NCI-H446 treated with DMSO at 0.1 percent for 48 hours (cell line): Measurements from ENCODE around the gene HYCC2.
"Not testable (repeated sequence)": the region's sequence is repeated elsewhere in the genome, so short reads cannot be mapped to it uniquely, and the experiment has no call there.

Experiments used
- DNase-seq: peaks from one replicate; lab custom pipeline; 2025; lab: John Stamatoyannopoulos, UW

HYCC2 gene

GRCh38 chr2:201071479-201072200 lies at the start of gene HYCC2, which contains the start of gene NDUFB3:
Gene HYCC2, minus strand, starts transcription at chr2:201071671. Its CDS starts 47,662 bp downstream, at chr2:201024009.
Gene NDUFB3, plus strand, starts transcription at chr2:201072001. Its CDS starts 6,882 bp downstream, at chr2:201078883.
- peak; percentile 77 for DNase-seq

- no peak for DNase-seq
Observed at GRCh38 chr2:201118961-201119854, 47.7 kb upstream of the HYCC2 start.

- DNase-seq = peak; percentile 74
Observed at GRCh38 chr2:201118121-201118960, 46.9 kb upstream of the HYCC2 start.

- DNase-seq = not testable (repeated sequence)
Observed at GRCh38 chr2:201117735-201118094, 46.2 kb upstream of the HYCC2 start.

- peak; percentile 45 for DNase-seq
Observed at GRCh38 chr2:201116959-201117734, 45.7 kb upstream of the HYCC2 start.

GRCh38 chr2:201116115-201116958 lies 44.9 kb upstream of the HYCC2 start, which contains the start of gene CFLAR:
Gene CFLAR, plus strand, starts transcription at chr2:201116164. Its CDS starts 13,702 bp downstream, at chr2:201129866.
- DNase-seq = no peak

- no peak for DNase-seq
Observed at GRCh38 chr2:201114846-201115245, 43.4 kb upstream of the HYCC2 start.

GRCh38 chr2:201114350-201114749 lies 42.9 kb upstream of the HYCC2 start:
- DNase-seq = no peak

- no peak for DNase-seq
Observed at GRCh38 chr2:201111096-201111495, 39.6 kb upstream of the HYCC2 start.

- no peak for DNase-seq
Observed at GRCh38 chr2:201110615-201111014, 39.1 kb upstream of the HYCC2 start.

- no peak for DNase-seq
Observed at GRCh38 chr2:201109186-201109585, 37.7 kb upstream of the HYCC2 start.

- DNase-seq = no peak
Observed at GRCh38 chr2:201108341-201108740, 36.9 kb upstream of the HYCC2 start.

- no peak for DNase-seq
Observed at GRCh38 chr2:201107624-201108023, 36.2 kb upstream of the HYCC2 start.

- no peak for DNase-seq
Observed at GRCh38 chr2:201105759-201106158, 34.3 kb upstream of the HYCC2 start.

GRCh38 chr2:201100497-201100896 lies 29.0 kb upstream of the HYCC2 start:
- DNase-seq = no peak

- DNase-seq = no peak
Observed at GRCh38 chr2:201093573-201093972, 22.1 kb upstream of the HYCC2 start.

- no peak for DNase-seq
Observed at GRCh38 chr2:201090574-201090973, 19.1 kb upstream of the HYCC2 start.

GRCh38 chr2:201084863-201085262 lies 13.4 kb upstream of the HYCC2 start:
- DNase-seq = no peak

- DNase-seq = no peak
Observed at GRCh38 chr2:201074996-201075395, 3.5 kb upstream of the HYCC2 start.

GRCh38 chr2:201073071-201073470 lies 1.6 kb upstream of the HYCC2 start:
- DNase-seq = no peak
